Subcutaneous adipose tissue (tissue), 4 donors: ENCODE data around the gene RPL12. TPM values are rescaled to one million over a fixed set of nuclear protein-coding genes. Genes with fewer than 3 reads are reported as not detected.

ENCODE experiments used
- total RNA-seq, 4 donors: library from RNA; depleted of rRNA; stranded (reverse); fragments of >200 nt; gene quantifications; one replicate each; pipeline ENCODE4 v1.1.0, GENCODE V29; 2016
- TF ChIP-seq, protein P1 (sequence below): fragments of 450-650 bp; IDR thresholded peaks from one replicate; pipeline ENCODE4 v1.5.1; 2016; ENCODE audit warnings: low read depth, mild to moderate bottlenecking, control low read depth, antibody characterized with exemption, moderate library complexity

Gene RPL12
- total RNA-seq, 4 donors from 2014 or later: 1,869 to 2,956 (median 2,710) TPM

DNA sequence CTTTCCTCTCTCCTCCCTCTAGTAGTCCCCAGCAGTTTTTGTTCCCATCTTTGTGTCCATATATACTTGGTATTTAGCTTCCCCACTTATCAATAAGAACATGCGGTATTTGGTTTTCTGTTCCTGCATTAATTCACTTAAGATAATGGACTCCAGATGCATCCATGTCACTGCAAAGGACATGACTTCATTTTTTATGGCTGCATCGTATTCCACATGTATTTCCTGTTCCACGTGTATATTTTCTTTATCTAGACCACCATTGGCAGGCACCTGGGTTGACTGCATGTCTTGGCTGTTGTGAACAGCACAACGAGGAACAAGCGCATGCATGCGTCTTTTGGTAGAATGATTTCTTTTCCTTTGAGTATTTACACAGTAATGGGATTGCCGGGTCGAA is 20.8 kb downstream of the RPL12 start:
- TF ChIP-seq, protein P1, sequence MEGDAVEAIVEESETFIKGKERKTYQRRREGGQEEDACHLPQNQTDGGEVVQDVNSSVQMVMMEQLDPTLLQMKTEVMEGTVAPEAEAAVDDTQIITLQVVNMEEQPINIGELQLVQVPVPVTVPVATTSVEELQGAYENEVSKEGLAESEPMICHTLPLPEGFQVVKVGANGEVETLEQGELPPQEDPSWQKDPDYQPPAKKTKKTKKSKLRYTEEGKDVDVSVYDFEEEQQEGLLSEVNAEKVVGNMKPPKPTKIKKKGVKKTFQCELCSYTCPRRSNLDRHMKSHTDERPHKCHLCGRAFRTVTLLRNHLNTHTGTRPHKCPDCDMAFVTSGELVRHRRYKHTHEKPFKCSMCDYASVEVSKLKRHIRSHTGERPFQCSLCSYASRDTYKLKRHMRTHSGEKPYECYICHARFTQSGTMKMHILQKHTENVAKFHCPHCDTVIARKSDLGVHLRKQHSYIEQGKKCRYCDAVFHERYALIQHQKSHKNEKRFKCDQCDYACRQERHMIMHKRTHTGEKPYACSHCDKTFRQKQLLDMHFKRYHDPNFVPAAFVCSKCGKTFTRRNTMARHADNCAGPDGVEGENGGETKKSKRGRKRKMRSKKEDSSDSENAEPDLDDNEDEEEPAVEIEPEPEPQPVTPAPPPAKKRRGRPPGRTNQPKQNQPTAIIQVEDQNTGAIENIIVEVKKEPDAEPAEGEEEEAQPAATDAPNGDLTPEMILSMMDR: no peak

DNA sequence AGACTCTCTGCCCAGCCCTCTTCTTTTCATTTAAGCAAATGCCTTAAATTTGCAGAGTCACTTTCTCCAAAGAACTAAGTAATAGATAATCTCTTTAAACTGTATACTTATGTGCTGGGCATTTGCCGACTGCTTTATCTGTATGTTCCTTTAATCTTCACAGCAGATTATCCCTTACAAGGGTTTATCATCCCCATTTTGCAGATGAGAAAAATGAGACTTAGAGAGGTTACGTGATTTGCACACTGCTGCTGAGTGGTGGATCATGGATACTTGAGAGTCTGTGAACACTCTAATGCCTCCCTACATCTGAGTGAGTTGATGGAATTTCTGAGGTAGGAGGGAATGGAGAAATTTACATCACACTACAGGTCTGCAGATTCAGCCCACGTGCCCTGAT is 22.9 kb downstream of the RPL12 start:
- TF ChIP-seq, protein P1: no peak

DNA sequence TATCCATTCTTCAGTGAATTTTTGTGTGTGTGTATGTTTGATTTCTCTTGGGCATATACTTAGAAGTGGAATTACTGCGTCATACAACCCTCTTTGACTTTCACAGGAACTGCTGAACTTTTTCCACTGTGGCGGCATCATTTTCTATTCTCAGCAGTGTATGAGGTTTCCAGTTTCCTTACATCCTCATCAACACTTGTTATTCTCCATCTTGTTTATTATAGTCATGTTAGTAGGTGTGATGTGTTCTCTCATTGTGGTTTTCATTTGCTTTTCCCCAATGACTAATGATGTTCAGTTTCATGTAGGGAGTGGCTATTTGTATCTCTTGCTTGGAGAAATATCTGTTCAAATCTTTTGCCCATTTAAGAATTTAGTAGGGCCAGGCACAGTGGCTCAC is 24.4 kb downstream of the RPL12 start:
- TF ChIP-seq, protein P1: no peak

DNA sequence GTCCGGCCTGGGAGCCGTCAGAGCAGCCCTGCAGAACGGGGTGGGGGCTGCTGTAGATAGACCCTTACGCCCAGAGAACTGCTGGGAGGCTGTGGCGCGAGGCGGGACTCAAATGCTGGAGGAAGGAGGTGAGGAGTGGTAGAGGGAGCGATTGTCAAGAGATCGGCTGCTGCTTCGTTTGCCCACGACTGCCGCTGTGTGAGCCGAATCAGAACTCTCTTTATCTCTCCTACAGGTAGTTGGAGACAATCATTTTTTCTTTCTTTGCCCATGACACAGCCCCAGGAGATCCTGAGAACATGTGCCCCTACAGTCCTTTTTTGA is 26.6 kb downstream of the RPL12 start:
- TF ChIP-seq, protein P1: no peak

DNA sequence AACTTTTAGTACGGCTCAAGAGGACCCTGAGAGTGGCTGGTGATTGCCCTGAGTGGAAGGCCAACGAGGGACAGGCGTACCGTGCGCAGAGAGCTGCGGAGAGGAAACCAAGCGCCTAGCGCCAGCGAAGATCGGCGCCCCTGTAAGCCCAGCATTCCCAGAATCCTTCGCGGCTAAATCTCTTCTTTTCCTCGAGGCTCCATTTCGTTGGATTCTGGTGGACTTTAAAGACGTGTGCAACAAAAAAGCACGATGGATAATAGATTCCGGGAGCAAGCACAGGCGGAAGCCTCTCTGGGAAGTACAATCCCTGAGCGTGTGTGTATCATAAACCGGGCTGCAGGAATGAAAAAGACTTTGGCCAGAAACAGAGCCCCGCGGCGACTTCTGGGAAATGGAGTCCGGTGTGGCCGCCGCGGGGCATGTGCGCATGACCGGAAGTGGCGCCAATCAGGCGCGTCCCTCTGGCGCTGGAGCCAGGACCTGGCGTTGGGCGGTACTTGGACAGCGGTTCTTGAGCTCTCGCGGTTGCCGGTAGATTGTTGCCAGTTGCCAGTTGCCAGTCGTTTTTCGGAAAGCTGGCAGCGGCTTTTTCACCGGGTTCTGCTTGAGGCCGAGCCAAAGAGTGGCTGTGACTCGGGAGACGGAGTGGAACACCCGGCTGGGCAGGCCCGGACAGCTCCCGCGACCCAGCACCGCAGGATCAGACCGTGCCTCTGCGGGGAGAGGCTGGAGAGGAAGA is 27.1 kb downstream of the RPL12 start, which contains the start of gene ZNF79:
ZNF79 (plus strand) TSS at position 449 of the 742 bp plus-strand sequence. CDS start 406 bp downstream, outside the sequence.
- TF ChIP-seq, protein P1: no peak

DNA sequence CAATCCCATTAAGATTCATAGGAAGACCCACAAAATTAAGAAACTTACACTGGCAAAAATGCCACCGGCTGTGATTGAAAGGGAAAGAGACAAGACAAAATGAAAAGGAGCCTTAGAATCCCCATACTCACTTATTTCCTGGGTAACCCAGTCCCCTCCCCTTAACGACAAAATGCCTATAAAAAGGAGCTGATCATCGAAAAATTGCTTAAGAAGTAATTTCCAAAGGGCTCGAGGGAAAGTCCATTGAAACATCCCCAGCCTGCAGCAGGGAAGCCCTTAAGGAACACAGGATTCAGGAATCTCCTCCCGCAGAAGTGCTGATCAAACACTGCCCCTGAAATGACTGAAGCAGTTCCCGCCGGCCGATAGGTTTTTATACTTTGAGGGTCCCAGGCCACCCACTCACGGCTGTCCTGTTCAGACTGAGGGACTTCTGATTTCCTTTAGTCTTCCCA is 27.7 kb downstream of the RPL12 start:
- TF ChIP-seq, protein P1: no peak

DNA sequence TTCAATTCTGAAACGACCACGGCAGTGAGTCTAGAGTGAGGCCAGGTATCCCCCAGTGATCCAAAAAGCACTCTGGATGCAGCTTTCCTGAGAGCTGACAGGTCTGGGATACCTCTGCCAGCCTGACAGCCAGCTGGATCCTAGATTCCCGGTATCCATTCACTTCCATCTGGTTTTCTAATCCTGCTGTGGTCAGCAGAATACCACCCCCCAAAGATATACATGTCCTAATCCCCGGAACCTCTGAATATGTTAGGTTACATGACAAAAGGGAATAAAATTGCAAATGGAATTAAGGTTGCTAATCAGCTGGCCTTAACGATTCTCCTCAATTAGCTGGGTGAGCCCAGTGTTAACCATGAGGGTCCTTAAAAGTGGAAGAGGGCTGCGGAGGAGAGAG is 28.4 kb downstream of the RPL12 start:
- TF ChIP-seq, protein P1: no peak
